GM23248 (cell line): ENCODE measurements around the gene KIF1A.

Source experiments
- EZH2 ChIP-seq: fragments of 200-600 bp; sonication (generic); IDR thresholded peaks from 2 replicates; pipeline ENCODE4 v1.6.1; 2018; ENCODE audit warnings: antibody characterized with exemption, mild to moderate bottlenecking; ENCODE audit not compliant: insufficient read depth, poor library complexity, severe bottlenecking
- EZH2phosphoT487 ChIP-seq: fragments of 200-600 bp; sonication (generic); IDR thresholded peaks from 2 replicates; pipeline ENCODE4 v1.6.1; 2018; ENCODE audit warnings: antibody characterized with exemption, moderate library complexity, mild to moderate bottlenecking, low read depth; ENCODE audit not compliant: insufficient read depth

DNA sequence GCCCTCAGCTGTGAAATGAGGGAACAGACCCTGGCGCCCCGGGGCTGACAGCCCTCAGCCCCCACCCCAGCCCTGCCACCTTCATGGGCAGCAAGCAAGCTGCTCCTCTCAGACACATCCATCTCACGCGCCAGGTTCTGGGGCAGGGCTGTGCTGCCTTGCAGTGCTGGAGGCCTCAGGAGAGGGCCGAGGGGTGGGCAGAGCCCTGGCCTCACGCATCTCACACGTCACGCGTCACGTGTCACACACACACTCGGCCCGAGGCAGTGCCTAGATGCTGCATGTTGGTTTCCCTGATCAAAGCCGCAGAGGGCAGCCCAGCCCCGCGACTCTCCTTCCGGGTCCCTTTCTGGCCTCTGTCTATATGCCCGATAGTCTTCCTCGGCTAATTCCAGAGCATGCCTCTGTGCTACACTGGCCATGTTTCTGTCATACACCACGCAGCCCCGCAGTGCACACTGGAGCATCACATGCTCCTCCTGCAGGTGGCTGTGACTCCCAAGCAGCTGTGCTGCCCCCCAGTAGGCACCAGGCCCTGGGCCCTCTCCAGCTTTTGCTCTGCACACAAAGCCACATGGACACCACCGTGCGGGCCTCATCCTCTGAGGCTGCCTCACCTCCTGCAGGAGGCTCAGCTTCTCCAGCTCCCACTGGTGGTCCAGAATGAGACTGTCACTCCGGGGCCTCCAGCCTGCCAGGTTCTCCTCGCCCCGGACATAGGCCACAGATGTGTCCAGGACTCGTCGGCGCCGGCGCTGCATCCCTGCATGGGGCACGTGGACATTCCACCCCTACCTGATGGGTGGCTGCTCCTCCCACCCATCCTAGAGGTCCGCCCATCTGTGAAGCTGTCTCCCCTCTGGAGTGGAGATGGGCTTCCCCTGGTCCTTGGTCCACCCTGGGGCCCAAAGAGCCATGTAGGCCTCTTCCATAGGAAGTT, 97.0 kb downstream of the KIF1A start:
- TF ChIP-seq EZH2 (no peak), EZH2phosphoT487 (no peak)
